Stimulated activated CD4-positive, alpha-beta T cell treated with anti-CD3 and anti-CD28 coated beads, Interleukin-4, amount 100 ng/mL, for 24 hours (primary cell): ENCODE results near the gene CDCP1.

Experiments used
- DNase-seq: peaks from one replicate; pipeline ENCODE4 v3.0.0-alpha.2; 2020

Gene CDCP1

DNA sequence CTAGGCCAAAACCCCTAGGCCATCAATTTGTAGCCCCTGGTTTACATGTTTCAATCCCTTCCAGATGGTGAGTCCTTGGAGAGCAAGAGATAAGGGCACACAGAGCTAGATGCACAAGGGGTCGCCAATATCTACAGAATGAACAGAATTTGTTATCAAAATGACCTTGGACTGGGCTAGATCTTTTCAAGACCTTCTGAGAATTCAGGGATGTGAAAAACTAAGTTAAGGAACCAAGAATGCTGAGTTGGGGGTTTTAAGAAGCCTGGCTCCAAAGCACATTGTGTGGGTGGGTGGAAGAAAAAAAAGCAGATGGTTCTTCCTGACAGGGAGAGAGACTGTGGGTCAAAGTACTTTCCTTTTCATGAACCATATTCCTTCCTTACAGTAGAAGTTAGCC lies 10.2 kb downstream of the CDCP1 start:
- DNase-seq, result no peak

GRCh38 chr3:45134758-45135521 lies 11.2 kb downstream of the CDCP1 start:
- no peak for DNase-seq

DNA sequence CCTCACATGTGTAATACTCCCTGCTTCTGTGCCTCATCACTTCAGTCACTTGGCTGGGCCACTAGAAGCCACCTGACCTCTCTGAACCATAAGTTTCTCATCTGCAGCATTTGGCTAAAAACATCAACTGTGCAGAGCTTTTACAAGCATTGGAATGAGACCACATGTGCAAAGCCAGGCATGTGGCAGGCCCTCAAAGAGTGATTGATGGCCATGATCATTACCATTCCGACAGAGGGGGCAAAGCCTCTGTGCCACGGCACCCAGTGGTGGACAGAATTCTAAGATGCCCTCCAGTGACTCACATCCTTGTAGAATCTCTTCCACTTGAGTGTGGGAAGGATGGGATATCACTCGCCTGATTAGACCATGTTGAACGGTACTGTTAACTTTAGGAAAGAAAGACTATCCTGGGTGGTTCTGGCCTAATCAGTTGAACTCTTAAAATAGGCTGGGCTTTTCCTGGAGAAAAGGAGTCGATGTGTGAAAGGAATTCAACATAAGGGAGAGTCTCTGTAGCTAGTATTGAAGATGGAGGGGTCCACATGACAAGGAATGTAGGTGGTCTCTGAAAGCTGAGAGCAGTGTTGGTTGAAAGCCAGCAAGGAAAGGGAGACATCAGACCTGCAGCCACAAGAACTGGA lies 13.5 kb downstream of the CDCP1 start:
- DNase-seq, result no peak

- DNase-seq, result no peak
Observed at GRCh38 chr3:45131201-45131600, 15.0 kb downstream of the CDCP1 start.

GRCh38 chr3:45130476-45130875 lies 15.7 kb downstream of the CDCP1 start:
- DNase-seq, result no peak

GRCh38 chr3:45128950-45129349 lies 17.2 kb downstream of the CDCP1 start:
- no peak for DNase-seq

DNA sequence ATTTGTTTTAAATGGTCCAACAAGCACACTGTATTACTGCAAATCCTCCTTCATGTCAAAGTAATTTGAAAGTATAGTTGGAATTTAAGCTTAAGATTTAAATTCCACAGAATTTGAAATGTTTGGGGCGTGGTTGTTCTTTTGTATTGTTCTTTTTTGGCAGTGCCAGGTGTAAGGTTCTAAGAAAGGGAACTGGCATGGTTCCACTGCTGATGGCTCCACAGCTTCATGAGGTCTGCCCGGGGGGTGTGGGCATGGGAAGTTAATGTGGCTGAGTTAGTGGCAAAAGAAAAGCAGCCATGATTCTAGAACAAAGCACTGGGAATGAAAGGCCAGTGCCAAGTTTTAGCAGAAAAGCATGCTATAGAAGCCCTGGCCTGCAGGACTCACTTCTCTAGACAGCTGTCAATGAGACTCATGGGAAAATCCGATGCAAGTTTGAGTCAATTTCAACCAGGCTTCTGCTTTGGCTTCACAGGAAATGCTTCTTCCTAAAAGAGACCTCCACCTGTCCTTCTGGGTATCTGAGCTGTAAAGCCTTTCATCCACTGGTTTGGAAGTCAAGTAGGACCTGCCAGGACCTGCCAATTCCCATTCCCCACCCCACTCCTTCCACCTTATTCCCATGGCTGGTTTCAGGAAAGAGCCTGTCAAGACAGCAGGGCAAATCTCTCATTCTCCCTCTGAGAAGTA lies 18.9 kb downstream of the CDCP1 start:
- DNase-seq, result no peak

- DNase-seq, result no peak
Observed at GRCh38 chr3:45126730-45127129, 19.4 kb downstream of the CDCP1 start.

DNA sequence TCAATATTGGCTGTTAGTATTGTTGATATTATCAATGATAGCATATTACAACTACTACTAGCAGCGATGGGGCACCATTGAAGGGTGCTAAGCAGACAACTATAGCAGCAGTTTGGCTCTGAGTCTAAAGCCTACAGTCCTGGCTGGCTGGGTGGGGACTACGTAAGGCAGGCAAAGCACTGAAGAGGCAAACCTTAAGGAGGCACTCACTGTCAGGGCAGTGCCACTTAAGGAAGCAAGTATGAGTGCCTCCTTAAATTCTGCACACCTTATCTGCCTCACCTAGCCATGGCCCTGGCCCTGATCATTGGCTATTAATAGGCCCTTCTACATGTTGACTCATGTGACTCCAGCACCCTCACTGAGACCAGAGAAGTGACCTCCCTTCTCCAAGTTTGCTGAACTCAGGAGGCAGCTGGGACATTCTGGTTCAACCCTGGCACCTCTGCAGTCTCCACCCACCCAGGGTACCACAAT lies 20.6 kb downstream of the CDCP1 start:
- DNase-seq, result no peak

- no peak for DNase-seq
Observed at GRCh38 chr3:45124956-45125355, 21.2 kb downstream of the CDCP1 start.

DNA sequence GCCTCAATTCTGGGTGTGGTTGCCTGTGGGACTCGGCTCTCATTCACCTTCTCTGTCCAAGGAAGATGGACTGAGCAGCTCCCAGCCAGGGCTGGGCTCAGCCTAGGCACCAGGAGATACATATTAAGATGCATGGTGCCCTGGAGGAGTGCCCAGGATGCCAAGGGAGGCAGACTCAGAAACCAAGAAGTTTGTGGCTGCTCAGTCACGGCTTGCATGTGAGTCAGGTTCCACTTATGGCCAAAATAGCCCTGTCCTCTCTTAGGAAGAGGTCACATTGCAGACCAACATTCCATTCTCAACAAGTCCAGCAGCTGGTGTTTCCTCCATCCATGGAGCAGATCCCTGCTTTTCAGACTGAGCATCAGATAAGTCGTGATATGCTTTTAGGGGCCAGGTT lies 21.8 kb downstream of the CDCP1 start:
- DNase-seq, result no peak

DNA sequence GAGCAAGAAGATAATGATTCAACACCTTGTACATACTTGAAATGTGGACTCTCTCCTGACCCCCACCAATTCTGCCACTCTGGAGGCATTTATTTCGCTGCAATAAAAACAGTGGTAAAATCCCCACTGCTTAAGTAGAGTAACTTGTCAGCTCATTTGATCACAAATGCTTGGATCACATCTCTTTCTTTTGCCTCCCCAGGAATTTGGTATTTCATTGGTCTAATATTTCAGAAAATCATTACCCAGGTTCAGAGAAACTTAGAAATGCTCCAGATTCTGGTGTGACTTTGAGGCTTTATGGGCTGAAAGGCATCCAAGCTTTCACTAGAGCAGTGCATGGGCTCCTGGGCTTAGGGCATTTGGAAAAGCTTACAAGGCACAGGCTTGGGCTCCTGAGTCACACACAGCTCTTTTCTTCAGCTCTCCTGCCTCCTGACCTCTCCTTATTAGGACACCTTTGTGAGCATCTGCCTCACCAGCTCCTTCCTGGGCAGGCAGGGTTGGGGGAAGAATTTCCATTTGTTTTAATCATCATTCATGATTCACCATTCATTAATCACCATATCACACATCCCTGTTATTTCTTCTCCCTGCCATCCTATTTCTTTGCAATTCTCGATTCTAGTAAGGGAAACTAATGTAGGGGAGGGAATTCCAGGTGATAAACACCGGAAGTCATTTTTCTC lies 22.5 kb downstream of the CDCP1 start:
- DNase-seq, result no peak

GRCh38 chr3:45123030-45123429 lies 23.1 kb downstream of the CDCP1 start:
- no peak for DNase-seq

DNA sequence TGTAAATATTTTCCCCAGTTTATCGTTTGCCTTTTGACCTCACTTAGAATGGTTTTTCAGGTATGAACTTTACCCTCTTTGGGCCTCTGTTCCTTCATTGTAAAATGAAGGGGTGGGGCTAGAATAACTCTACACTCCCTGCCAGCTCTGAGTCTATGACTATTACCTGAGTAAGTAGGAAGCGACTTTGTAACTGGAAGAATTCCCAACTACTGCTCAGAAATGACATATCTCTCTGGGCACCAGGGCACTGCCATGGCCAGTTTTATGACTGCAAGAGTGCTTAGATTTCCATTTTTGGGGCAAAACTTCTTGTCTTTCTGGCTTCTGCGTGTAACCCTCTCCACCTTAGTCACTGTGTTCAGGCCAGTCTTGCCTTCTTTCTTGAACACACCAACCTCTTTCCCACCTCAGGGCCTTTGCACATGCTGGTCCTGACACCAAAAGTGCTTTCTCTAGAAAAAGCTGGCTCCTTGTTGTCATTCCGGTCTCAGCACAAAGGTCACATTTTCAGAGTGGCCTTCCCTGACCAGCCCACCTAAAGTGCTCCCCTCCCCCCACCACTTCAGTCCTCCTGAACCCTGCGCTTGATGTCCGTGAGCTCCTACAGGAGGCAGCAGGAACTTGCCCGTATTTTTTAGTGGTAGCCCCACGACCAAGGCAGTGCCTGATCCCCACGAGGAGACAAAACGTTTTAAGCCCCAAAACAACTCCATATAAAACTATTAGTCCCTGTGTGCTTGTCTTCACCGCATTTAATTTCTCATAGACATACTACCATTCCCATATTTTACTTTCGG lies 25.6 kb downstream of the CDCP1 start:
- no peak for DNase-seq

GRCh38 chr3:45119824-45120358 lies 26.3 kb downstream of the CDCP1 start:
- DNase-seq, result no peak

DNA sequence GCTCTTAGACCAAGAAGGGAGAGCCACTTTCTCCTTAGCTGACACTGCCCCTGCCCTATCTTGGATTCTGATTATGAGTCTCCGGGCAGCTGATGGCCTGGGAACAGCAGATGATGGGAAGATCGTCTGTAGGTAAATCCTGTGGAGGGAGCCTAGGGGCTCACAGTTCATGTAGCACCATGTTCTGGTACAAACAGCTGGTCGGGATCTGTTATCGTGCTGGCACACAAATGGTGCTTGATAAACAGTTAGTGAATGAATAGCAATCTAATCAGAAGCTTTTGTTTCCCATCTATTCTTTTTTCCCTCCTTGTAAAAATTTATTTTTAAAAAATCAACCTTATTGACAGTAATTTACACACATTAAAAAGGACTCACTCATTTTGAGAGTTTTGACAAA lies 26.8 kb downstream of the CDCP1 start:
- DNase-seq, result no peak

DNA sequence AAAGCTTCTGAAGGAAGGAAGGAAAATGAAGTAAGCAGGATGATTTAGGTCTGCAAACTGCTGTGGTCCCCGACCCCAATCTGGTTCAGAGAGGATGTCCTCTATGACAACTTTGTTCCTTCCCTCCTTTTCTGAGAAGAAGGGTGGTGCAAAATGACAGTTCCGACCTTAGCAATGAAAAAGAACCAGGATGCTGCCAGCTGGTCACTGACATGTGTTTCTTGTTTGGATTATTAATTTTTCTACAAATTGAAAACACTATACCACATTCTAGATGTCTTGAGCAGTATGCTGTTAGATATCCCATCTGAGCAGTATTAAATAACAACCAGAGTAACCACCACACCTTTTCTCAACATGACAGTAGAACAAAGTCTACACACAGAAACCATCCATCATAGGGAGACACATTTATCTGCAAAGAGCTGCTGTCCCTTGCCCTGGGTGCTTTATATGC lies 27.5 kb downstream of the CDCP1 start:
- DNase-seq, result no peak

- no peak for DNase-seq
Observed at GRCh38 chr3:45116350-45116749, 29.8 kb downstream of the CDCP1 start.

GRCh38 chr3:45113625-45114050 lies 32.5 kb downstream of the CDCP1 start:
- DNase-seq, result no peak

DNA sequence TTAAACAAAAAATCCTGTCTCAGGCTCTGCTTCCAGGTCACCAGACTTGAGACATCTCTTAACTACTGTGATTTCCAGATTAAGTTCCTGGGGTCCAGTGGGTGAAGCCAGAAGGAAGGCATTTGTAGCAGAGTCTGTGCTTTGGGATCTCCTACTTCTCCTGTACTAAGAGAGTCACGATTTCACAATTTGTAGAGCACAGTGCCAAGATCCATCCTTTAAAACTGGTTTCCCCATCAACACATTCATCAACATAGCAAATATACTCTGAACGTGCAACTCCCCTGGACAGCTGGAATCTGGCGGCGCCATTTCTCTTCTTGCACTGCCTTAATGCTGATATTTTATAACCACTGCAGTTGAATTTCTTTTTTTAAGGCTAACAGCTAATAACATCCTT lies 33.2 kb downstream of the CDCP1 start:
- no peak for DNase-seq

DNA sequence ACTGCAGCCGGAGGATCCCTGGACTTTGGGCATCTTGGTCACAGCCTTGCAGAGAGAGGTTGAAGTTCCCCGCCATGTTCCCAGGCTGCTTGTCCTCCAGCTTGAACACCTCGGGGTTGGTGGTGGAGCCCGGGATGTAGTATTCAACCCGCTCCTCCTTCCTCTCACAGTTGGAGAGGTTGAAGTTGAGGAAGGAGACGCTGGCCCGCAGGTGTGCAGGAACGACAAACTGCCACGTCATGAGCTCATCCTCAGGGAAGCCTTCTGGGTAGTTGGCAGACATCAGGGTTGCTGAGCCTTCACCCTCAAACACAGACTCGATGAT lies 35.7 kb downstream of the CDCP1 start:
- DNase-seq, result no peak
